WTC11 (cell line): ENCODE data around the gene FEN1.

Experiments used
- FOXP1 ChIP-seq: sonication (generic); formaldehyde crosslinking; IDR thresholded peaks from 2 replicates; pipeline ENCODE4 v1.8.0; 2022; ENCODE audit warnings: missing genetic modification reagents, mild to moderate bottlenecking, moderate library complexity, borderline replicate concordance
- SMAD3 ChIP-seq: sonication (generic); formaldehyde crosslinking; IDR thresholded peaks from 2 replicates; pipeline ENCODE4 v1.8.0; 2022; ENCODE audit warnings: missing genetic modification reagents, mild to moderate bottlenecking, borderline replicate concordance
- TF ChIP-seq, protein P1 (sequence below): sonication (generic); formaldehyde crosslinking; IDR thresholded peaks from 2 replicates; pipeline ENCODE4 v1.8.1; 2023; ENCODE audit warnings: mild to moderate bottlenecking, missing genetic modification reagents, moderate library complexity
- TF ChIP-seq, protein P2 (sequence below): sonication (generic); formaldehyde crosslinking; conservative IDR thresholded peaks from 2 replicates; pipeline ENCODE4 v1.8.1; 2023; ENCODE audit warnings: mild to moderate bottlenecking, low read depth, missing genetic modification reagents, moderate library complexity

DNA sequence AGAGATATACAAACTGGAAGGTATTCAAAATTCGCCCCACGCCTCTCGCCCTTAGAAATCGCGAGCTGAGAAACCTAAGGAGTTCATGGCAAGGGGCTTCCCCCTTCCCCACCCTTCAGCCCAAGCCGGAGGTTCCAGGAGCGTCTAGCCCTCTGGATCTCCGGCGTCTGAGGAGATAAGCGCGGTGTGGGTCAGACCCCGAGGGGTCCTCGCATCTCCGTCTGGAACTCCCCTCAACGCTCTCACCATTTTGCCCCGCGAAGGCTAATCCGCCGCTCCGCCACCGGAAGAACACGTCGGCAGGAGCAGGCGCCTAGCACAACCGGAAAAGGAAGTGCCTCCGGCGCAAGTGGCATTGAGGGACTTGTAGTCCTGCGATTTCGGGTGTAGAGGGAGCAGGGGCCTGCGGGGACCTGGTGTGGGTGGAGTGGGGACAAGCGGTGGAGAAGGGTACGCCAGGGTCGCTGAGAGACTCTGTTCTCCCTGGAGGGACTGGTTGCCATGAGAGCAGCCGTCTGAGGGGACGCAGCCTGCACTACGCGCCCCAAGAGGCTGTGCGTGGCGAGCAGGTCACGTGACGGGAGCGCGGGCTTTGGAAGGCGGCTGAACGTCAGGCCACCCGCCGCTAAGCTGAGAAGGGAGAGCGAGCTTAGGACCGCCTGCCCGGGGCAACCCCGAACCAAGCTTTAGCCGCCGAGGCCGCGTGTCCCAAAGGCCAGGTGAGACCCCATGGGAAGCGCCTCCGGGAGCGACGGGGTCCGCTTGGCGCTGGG is at the start of gene FEN1, which contains the start of gene TMEM258:
- TF ChIP-seq, protein P1, sequence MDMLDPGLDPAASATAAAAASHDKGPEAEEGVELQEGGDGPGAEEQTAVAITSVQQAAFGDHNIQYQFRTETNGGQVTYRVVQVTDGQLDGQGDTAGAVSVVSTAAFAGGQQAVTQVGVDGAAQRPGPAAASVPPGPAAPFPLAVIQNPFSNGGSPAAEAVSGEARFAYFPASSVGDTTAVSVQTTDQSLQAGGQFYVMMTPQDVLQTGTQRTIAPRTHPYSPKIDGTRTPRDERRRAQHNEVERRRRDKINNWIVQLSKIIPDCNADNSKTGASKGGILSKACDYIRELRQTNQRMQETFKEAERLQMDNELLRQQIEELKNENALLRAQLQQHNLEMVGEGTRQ (CRISPR knock-in tag), result peak; percentile 99
- TF ChIP-seq FOXP1 (CRISPR knock-in tag) (0 out of 2 replicates have a peak, but pooled peaks have one; percentile 40), SMAD3 (CRISPR knock-in tag) (no peak)
- TF ChIP-seq, protein P2, sequence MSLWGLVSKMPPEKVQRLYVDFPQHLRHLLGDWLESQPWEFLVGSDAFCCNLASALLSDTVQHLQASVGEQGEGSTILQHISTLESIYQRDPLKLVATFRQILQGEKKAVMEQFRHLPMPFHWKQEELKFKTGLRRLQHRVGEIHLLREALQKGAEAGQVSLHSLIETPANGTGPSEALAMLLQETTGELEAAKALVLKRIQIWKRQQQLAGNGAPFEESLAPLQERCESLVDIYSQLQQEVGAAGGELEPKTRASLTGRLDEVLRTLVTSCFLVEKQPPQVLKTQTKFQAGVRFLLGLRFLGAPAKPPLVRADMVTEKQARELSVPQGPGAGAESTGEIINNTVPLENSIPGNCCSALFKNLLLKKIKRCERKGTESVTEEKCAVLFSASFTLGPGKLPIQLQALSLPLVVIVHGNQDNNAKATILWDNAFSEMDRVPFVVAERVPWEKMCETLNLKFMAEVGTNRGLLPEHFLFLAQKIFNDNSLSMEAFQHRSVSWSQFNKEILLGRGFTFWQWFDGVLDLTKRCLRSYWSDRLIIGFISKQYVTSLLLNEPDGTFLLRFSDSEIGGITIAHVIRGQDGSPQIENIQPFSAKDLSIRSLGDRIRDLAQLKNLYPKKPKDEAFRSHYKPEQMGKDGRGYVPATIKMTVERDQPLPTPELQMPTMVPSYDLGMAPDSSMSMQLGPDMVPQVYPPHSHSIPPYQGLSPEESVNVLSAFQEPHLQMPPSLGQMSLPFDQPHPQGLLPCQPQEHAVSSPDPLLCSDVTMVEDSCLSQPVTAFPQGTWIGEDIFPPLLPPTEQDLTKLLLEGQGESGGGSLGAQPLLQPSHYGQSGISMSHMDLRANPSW (CRISPR knock-in tag), result no peak
